Memory B cell (primary cell): ENCODE results near the gene NELFCD.
"Not testable (repeated sequence)": the region's sequence is repeated elsewhere in the genome, so short reads cannot be mapped to it uniquely, and the experiment has no call there.

Source experiments
- ATAC-seq: fragments of 150-1000 bp; cut with Tn5 transposase; 2 replicates; pipeline ENCODE4 v1.10.0; 2021; ENCODE audit warnings: low read depth, mild to moderate bottlenecking, moderate library complexity
- DNase-seq, 2 donors: peaks; one replicate each; pipeline ENCODE4 v3.0.0; 2022; ENCODE audit warnings: low spot score in 2 of 2
- H3K27ac Mint-ChIP-seq: one replicate; pipeline ENCODE4 v1.8.0; 2022; ENCODE audit warnings: mild to moderate bottlenecking, moderate library complexity, mixed read lengths
- H3K27me3 Mint-ChIP-seq: one replicate; pipeline ENCODE4 v1.8.0; 2022; ENCODE audit warnings: mixed read lengths
- H3K36me3 Mint-ChIP-seq: one replicate; pipeline ENCODE4 v1.8.0; 2022; ENCODE audit warnings: mild to moderate bottlenecking, mixed read lengths
- H3K4me1 Mint-ChIP-seq: one replicate; pipeline ENCODE4 v1.8.0; 2022; ENCODE audit warnings: mixed read lengths
- H3K4me3 Mint-ChIP-seq: one replicate; pipeline ENCODE4 v1.8.0; 2022; ENCODE audit warnings: mild to moderate bottlenecking, moderate library complexity, mixed read lengths
- H3K9me3 Mint-ChIP-seq: one replicate; pipeline ENCODE4 v1.8.0; 2022; ENCODE audit warnings: mixed read lengths

NELFCD gene

DNA sequence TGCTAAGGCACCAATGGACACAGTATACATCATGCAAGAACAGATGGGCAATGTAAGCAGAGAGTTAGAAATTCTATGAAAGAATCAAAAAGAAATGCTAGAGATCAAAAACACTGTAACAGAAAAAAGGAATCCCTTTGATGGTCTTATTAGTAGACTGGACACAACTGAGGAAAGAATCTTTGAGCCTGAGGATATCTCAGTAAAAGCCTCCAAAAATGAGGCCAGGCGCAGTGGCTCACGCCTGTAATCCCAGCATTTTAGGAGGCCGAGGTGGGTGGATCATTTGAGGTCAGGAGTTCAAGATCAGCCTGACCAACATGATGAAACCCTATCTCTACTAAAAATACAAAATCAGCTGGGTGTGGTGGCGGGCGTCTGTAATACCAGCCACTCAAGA is 17.1 kb upstream of the NELFCD start:
- not testable (repeated sequence) for DNase-seq, H3K27me3 Mint-ChIP-seq, ATAC-seq, H3K27ac Mint-ChIP-seq, H3K36me3 Mint-ChIP-seq, H3K4me3 Mint-ChIP-seq, H3K9me3 Mint-ChIP-seq, H3K4me1 Mint-ChIP-seq

GRCh38 chr20:58965270-58966064 is 15.6 kb upstream of the NELFCD start:
- H3K9me3 Mint-ChIP-seq = peaks cover 7% of the 10 kb centered on the region
- no peak for ATAC-seq
- H3K27me3 Mint-ChIP-seq = no peaks in the 10 kb centered on the region
- H3K4me1 Mint-ChIP-seq = peaks cover 11% of the 10 kb centered on the region
- no peak for DNase-seq
- H3K4me3 Mint-ChIP-seq = no peak overlapping the region
- peaks cover 5% of the 10 kb centered on the region for H3K36me3 Mint-ChIP-seq
- no peak overlapping the region for H3K27ac Mint-ChIP-seq

- Mint-ChIP-seq H3K27ac (no peak overlapping the region), H3K36me3 (peaks cover 5% of the 10 kb centered on the region), H3K27me3 (no peaks in the 10 kb centered on the region), H3K4me3 (no peak overlapping the region), H3K9me3 (peaks cover 7% of the 10 kb centered on the region), H3K4me1 (peaks cover 12% of the 10 kb centered on the region)
- no peak for DNase-seq
- ATAC-seq = no peak
These were observed 13.2 kb upstream of the NELFCD start for GRCh38 chr20:58967652-58968429.

GRCh38 chr20:58969439-58969838 is 11.6 kb upstream of the NELFCD start:
- Mint-ChIP-seq H3K4me1 (peaks cover 19% of the 10 kb centered on the region), H3K27me3 (no peaks in the 10 kb centered on the region), H3K9me3 (peaks cover 2% of the 10 kb centered on the region), H3K4me3 (no peak overlapping the region), H3K27ac (peak overlapping the region; percentile 42), H3K36me3 (no peaks in the 10 kb centered on the region)
- no peak for ATAC-seq
- DNase-seq = no peak

DNA sequence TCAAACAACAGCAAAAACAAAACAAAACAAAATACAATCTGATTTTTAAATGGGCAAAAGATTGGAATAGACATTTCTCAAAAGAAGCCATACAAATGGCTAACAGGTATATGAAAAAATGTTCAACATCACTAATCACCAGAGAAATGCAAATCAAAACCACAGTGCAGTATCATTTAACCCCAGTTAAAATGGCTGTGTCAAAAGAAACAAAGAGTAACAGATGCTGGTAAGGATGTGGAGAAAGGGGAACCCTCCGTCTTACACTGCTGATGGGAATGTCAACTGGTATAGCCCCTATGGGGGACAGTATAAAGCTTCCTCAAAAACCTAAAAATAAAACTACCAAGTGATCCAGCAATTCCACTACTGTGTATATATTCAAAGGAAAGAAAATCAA is 10.9 kb upstream of the NELFCD start:
- Mint-ChIP-seq H3K4me3 (no peak overlapping the region), H3K27me3 (no peaks in the 10 kb centered on the region), H3K4me1 (peaks cover 19% of the 10 kb centered on the region), H3K27ac (peak overlapping the region; percentile 42), H3K36me3 (no peaks in the 10 kb centered on the region), H3K9me3 (peaks cover 1% of the 10 kb centered on the region)
- DNase-seq (no peak), ATAC-seq (peak; percentile 78)

GRCh38 chr20:58971429-58971828 is 9.6 kb upstream of the NELFCD start:
- H3K36me3 Mint-ChIP-seq = no peaks in the 10 kb centered on the region
- DNase-seq = no peak

DNA sequence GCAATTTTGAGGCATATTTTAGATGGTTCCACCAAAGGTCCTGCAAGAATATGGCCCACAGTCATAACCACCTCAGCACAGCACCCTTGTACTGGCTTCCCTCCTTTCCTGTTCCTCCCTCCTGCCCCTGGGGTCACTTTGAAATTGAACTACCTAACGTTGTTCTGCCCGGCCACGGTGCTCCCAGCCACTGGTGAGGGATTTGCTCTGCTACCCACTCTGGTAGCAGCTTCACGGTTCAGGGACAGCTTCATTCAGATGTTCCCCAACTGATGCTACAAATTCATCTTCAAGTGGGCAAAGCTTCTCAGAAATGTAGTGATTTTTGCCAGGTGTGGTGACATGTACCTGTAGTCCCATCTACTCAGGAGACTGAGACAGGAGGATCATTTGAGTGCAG is 7.9 kb upstream of the NELFCD start:
- DNase-seq (no peak), ATAC-seq (no peak)
- Mint-ChIP-seq H3K36me3 (peaks cover 2% of the 10 kb centered on the region), H3K9me3 (peaks cover 6% of the 10 kb centered on the region), H3K27me3 (no peaks in the 10 kb centered on the region), H3K4me3 (no peak overlapping the region), H3K27ac (no peak overlapping the region), H3K4me1 (peaks cover 19% of the 10 kb centered on the region)

More at GRCh38 chr20:58971429-58971828, 9.6 kb upstream of the NELFCD start:
- ATAC-seq = no peak
- peaks cover 4% of the 10 kb centered on the region for H3K9me3 Mint-ChIP-seq
- H3K4me1 Mint-ChIP-seq = peaks cover 19% of the 10 kb centered on the region
- H3K27me3 Mint-ChIP-seq = no peaks in the 10 kb centered on the region
- H3K4me3 Mint-ChIP-seq = no peak overlapping the region
- H3K27ac Mint-ChIP-seq = no peak overlapping the region

- Mint-ChIP-seq H3K9me3 (peaks cover 6% of the 10 kb centered on the region), H3K4me3 (no peak overlapping the region), H3K36me3 (peaks cover 2% of the 10 kb centered on the region), H3K27ac (no peak overlapping the region), H3K4me1 (peaks cover 25% of the 10 kb centered on the region), H3K27me3 (no peaks in the 10 kb centered on the region)
- DNase-seq (no peak), ATAC-seq (no peak)
These were observed 7.2 kb upstream of the NELFCD start for GRCh38 chr20:58973866-58974265.

DNA sequence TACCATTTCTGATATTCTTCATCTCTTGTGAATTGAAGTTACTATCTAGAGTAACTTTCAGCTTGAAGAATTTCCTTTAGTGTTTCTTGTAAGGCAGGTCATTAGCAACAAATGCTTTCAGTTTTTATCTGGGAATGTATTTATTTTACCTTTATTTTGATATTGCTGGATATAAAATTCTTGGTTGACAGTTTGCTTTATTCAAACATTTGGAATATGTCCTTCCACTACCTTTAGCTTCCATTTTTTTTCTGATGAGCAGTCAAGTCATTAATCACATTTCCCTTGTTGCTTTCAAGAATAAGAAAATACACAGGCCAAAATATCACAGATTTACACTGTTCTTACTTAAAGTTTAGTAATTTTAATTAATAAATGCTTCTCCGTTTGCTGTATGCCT is 5.7 kb upstream of the NELFCD start:
- DNase-seq (no peak), ATAC-seq (no peak)
- Mint-ChIP-seq H3K36me3 (peaks cover 2% of the 10 kb centered on the region), H3K27me3 (no peaks in the 10 kb centered on the region), H3K27ac (no peak overlapping the region), H3K4me1 (peaks cover 18% of the 10 kb centered on the region), H3K9me3 (peaks cover 6% of the 10 kb centered on the region), H3K4me3 (no peak overlapping the region)

DNA sequence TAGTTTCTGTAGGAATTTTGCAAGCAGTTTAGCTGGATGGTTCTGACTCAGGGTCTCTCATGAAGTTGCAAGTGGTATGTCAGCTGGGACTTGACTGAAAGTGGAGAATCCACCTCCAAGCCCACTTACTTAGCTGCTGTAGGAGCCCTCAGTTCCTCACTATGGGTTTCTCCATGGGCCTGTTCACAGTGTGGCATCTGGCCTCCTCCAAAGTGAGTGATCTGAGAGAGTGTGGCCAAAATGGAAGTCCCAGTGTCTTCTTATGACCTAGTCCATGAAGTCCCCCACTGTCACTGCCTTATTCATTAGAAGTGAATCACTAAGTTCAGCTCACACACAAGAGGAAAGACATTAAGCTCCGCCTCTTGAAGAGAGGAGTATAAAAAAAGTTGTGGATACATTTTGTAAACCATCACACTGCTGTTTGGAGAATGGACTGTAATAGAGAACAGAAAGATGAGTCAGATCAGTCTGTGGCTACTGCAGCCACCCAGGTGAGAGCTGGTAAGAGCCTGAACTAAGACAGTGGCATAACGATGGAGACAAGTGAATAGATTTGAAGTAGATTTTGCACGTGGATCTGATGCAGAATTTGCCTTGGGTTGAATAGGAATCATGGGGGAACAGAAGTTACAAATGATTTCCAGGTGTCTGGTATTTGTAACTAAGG is 4.9 kb upstream of the NELFCD start:
- Mint-ChIP-seq H3K36me3 (peaks cover 2% of the 10 kb centered on the region), H3K4me3 (no peak overlapping the region), H3K27me3 (no peaks in the 10 kb centered on the region), H3K4me1 (peaks cover 14% of the 10 kb centered on the region), H3K9me3 (peaks cover 6% of the 10 kb centered on the region), H3K27ac (no peak overlapping the region)
- DNase-seq = no peak
- ATAC-seq = no peak

DNA sequence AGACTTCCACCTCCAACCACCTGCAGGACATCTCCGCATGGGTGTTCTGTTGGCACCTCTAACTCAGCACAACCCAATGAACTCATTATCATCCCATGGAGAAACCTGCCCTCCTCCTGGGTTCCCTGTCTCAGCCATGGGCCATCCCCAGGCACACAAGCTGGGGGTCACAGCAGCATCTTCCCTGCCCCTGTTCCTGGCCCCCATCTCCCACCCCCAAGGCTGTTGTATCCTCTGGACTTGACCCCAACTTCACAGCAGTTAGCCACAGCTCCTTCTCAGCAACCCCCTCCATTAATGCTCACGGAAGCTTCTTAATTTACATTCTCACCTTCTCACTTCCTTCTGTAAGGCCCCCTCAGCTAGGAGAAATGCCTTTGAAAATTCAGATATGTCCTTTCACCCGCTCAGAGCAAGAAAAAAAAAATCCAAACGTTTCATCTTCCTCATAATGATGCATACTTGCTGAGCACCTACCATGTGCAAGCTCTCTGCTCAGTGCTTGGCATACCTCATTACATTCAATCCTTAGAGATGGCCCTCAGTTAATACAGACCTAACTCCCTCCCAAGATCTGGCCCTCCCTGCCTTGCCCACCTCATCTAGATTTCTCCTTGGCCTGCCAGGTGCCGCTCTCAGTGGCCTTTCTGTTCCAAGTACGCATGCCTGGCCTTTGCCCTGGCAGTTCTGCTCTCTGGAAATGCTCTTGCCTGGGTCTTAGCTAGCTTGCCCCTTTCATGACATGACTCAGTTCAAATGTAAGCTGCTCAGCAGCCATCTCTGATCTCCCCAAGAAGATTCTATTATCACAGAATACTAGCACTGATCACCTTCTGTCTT is 2.5 kb upstream of the NELFCD start:
- DNase-seq (no peak), ATAC-seq (no peak)
- Mint-ChIP-seq H3K27me3 (no peaks in the 10 kb centered on the region), H3K9me3 (peaks cover 6% of the 10 kb centered on the region), H3K27ac (no peak overlapping the region), H3K4me1 (peaks cover 22% of the 10 kb centered on the region), H3K36me3 (peaks cover 2% of the 10 kb centered on the region), H3K4me3 (no peak overlapping the region)

DNA sequence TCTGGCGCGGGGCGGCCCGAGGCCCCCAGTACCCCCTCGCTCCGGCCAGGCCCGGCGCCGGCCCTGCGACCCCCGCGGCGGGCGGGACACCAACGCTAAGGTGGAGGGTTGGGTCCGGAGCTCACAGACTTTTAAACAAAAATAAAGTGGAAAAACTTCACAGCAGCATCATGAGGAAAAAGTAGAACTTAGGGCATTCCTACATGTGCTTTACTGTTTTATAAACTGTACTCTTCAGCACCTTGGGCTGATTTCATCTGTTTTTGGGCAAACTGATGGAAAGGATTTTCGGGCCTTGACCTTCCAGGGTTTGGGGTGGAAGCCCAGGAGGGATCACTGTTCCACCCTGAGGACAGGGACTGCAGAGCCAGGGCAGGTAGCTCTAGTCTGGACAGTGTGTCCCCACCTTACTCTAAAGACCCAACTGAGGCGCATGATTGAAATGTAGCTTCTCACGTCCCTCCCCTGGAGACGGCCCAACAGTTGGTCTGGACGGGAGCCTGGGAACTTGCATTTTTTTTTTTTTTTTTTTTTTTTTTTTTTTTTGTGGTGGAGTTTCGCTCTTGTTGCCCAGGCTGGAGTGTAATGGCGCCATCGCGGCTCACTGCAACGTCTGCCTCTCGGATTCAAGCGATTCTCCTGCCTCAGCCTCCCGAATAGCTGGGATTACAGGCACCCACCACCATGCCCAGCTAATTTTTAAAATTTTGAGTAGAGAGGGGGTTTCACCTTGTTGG is 740 bp downstream of the NELFCD start:
- H3K4me3 Mint-ChIP-seq = peak overlapping the region; percentile 88
- no peaks in the 10 kb centered on the region for H3K27me3 Mint-ChIP-seq
- H3K27ac Mint-ChIP-seq = peak overlapping the region; percentile 85
- DNase-seq (peak in 1 of 2 donors; percentile 7), ATAC-seq (peak; percentile 5)
- H3K4me1 Mint-ChIP-seq = peaks cover 33% of the 10 kb centered on the region
- H3K9me3 Mint-ChIP-seq = no peaks in the 10 kb centered on the region
- H3K36me3 Mint-ChIP-seq = peaks cover 5% of the 10 kb centered on the region
